ENCODE measurements around the gene PXMP2. TPM values are rescaled to one million over a fixed set of nuclear protein-coding genes. Genes with fewer than 3 reads are reported as not detected.
A peak's percentile ranks its signal among the peaks of the same experiment; 100 is the strongest.

PXMP2 gene
- polyA plus RNA-seq (2013, experiment 1 of 2) = 23.4 TPM
- polyA plus RNA-seq (2013, experiment 2 of 2) = 20.8 TPM

DNA sequence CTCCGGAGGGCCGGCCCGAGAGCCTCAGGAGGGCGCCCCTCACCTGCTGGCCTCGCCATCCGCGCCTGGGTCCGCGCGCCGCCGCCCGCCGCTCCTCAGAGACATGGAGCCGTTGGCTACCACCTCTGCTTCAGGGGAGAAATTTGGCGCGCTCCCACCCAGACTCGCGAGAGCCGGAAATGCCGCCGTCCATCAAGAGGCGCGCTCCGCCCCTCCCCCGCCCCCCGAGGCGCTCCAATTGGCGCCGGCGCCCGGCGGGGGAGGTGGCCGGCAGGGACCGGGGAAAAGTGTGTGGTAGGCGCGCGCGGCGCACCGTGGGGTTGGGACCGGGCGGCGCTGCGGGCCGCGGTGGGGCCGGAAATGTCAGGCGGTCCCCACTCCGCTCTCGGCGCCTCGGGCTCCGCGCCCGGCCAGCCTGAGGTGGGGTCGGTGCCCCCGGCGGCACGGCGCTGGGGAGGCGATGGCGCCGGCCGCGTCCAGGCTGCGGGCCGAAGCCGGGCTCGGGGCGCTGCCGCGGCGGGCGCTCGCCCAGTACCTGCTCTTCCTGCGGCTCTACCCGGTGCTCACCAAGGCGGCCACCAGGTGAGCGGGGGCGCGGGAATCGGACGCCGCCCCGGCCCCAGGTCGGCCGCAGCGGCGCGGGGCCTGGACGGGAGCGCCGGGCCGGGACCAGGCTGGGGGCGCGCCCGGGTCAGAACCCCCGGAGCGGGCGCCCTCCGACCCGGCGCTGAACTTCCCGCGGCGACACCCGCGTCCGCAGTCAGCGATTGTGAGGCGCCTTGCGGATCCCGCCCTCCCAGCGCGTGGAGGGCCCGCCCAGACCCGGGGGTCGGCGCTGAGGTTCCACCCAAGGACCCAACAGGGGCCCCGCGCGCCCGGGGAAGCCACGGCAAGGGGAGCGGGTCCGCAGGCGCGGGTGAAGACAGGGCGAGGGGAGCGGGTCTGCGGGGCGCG, at the start of gene PXMP2, which contains the start of gene POLE:
Gene PXMP2, plus strand, starts transcription at position 377 of the 954 bp plus-strand sequence. Its CDS starts 84 bp downstream, at position 461.
Gene POLE, minus strand, starts transcription at position 132 of the 954 bp plus-strand sequence. Its CDS starts 27 bp downstream, at position 105.
- Histone ChIP-seq H2BK120ac (ENCODE audit: low read depth, low read length) (peak within 1 kb of the TSS; percentile 35), H2BK15ac (replicated peaks; ENCODE audit: low read depth) (no peak within 1 kb of the TSS), H3K4ac (ENCODE audit: low read depth, low read length) (peak within 1 kb of the TSS; percentile 98), H3K56ac (ENCODE audit: low read length) (peak within 1 kb of the TSS; percentile 92), H2BK5ac (ENCODE audit: low read length) (peak within 1 kb of the TSS; percentile 11), H4K5ac (ENCODE audit: low read length) (no peak within 1 kb of the TSS), H4K8ac (ENCODE audit: low read depth, low read length) (peak within 1 kb of the TSS; percentile 60), H3K18ac (ENCODE audit: low read length) (peak within 1 kb of the TSS; percentile 99), H2AK5ac (ENCODE audit: low read length) (no peak within 1 kb of the TSS), H3K9ac (ENCODE audit: low read length) (peak within 1 kb of the TSS; percentile 84), H3K79me2 (ENCODE audit: control insufficient read depth, insufficient read depth, low read length) (peaks cover 35% of the 10 kb centered on the region), H3K4me1 (ENCODE audit: control insufficient read depth, low read depth, low read length) (peaks cover 2% of the 10 kb centered on the region), H3K23ac (ENCODE audit: low read length) (peak within 1 kb of the TSS; percentile 89), H3K27me3 (ENCODE audit: insufficient read depth, low read length, poor library complexity) (no peaks in the 10 kb centered on the region), H3K27ac (ENCODE audit: low read depth, low read length) (peak within 1 kb of the TSS; percentile 93), H3K4me2 (ENCODE audit: low read length) (no peak within 1 kb of the TSS), H3K36me3 (ENCODE audit: control insufficient read depth, insufficient read depth, low read length) (no peaks in the 10 kb centered on the region), H3K79me1 (ENCODE audit: low read length) (peaks cover 12% of the 10 kb centered on the region), H3K4me3 (ENCODE audit: low read length) (peak within 1 kb of the TSS; percentile 60)
- no CpG with 5 or more reads among the region's 134 CpGs for WGBS (ENCODE audit: extremely low coverage, insufficient coverage, low lambda C conversion rate)
- DNase-seq = peak; percentile 98

DNA sequence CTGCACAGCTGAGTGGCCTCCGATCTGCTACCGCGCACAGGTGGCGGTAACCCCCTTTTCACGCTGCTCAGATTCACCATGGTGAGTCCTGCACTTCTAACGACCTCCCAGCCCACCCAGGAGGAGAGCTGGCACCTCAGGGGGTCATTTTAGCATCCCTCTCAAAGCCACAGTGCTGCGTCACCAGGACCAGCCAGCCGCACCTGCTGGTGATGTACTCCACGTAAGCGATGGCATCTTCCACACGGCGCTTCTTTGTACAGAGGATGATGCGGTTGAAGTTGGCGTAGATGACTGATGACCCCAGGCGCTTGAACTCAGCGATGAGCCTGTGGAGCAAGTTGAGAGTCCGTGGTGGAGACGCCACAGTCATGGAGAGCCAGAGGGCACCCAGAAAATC, 49.6 kb upstream of the PXMP2 start:
- no peak overlapping the region for H2AK5ac ChIP-seq (ENCODE audit: low read length)
- H3K56ac ChIP-seq (ENCODE audit: low read length) = no peak overlapping the region
- no peak overlapping the region for H3K4me2 ChIP-seq (ENCODE audit: low read length)
- DNase-seq = no peak
- H3K23ac ChIP-seq (ENCODE audit: low read length) = no peak overlapping the region
- no peak overlapping the region for H3K18ac ChIP-seq (ENCODE audit: low read length)
- no CpG with 5 or more reads among the region's 18 CpGs for WGBS (ENCODE audit: extremely low coverage, insufficient coverage, low lambda C conversion rate)
- no peaks in the 10 kb centered on the region for H3K27me3 ChIP-seq (ENCODE audit: insufficient read depth, low read length, poor library complexity)
- H3K79me2 ChIP-seq (ENCODE audit: control insufficient read depth, insufficient read depth, low read length) = no peaks in the 10 kb centered on the region
- no peak overlapping the region for H3K4me3 ChIP-seq (ENCODE audit: low read length)
- no peak overlapping the region for H4K5ac ChIP-seq (ENCODE audit: low read length)
- no peak overlapping the region for H2BK120ac ChIP-seq (ENCODE audit: low read depth, low read length)
- no peak overlapping the region for H3K4ac ChIP-seq (ENCODE audit: low read depth, low read length)
- H3K9ac ChIP-seq (ENCODE audit: low read length) = no peak overlapping the region
- no peak overlapping the region for H3K27ac ChIP-seq (ENCODE audit: low read depth, low read length)
- H3K36me3 ChIP-seq (ENCODE audit: control insufficient read depth, insufficient read depth, low read length) = peaks cover 57% of the 10 kb centered on the region
- H2BK15ac ChIP-seq (replicated peaks; ENCODE audit: low read depth) = no peak overlapping the region
- no peak overlapping the region for H4K8ac ChIP-seq (ENCODE audit: low read depth, low read length)
- H2BK5ac ChIP-seq (ENCODE audit: low read length) = no peak overlapping the region
- H3K79me1 ChIP-seq (ENCODE audit: low read length) = peaks cover 4% of the 10 kb centered on the region
- H3K4me1 ChIP-seq (ENCODE audit: control insufficient read depth, low read depth, low read length) = no peaks in the 10 kb centered on the region

DNA sequence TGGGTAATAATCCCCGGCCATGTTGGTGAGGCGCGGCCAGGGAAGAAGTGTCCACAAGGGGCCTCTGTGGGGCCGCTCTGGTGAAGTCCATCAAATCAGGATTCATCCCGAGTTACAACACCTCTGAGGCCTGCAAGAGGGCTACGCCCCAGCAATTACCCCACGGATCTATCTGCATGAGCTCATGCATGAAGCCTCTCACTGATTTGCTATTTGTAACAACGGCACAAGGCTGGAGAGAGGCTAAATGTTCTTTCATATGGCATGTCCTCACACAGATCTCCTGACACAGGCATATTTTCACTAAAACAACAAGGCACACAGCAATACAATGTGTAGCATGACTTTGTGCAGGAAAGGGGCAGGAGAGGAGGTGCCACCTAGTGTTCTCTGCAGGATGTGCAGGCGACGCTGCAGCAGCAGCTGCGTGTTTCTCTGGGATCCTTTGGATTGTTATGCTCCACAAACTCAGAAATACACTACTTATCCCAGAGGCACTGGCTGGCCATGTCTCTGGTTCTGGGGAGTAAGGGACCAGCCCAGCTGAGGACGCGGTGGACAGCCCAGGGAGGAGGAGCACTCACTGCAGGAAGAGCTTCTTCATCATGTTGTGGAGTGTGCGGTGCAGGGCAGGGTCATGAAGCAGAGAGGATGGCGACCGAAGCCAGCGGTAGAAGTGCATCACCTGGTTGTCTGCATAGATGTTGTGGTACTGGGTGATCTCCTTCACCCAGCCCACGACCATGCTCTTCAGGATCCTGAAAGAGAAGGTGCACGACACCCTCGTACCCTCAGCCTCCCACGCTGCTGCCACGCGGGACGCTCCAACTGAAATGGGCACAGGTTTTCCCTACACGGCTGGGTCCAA, 48.6 kb upstream of the PXMP2 start:
- no peaks in the 10 kb centered on the region for H3K27me3 ChIP-seq (ENCODE audit: insufficient read depth, low read length, poor library complexity)
- no peaks in the 10 kb centered on the region for H3K4me1 ChIP-seq (ENCODE audit: control insufficient read depth, low read depth, low read length)
- no peaks in the 10 kb centered on the region for H3K79me2 ChIP-seq (ENCODE audit: control insufficient read depth, insufficient read depth, low read length)
- no peak overlapping the region for H4K5ac ChIP-seq (ENCODE audit: low read length)
- WGBS (ENCODE audit: extremely low coverage, insufficient coverage, low lambda C conversion rate) = no CpG with 5 or more reads among the region's 25 CpGs
- peaks cover 63% of the 10 kb centered on the region for H3K36me3 ChIP-seq (ENCODE audit: control insufficient read depth, insufficient read depth, low read length)
- no peak overlapping the region for H3K4me2 ChIP-seq (ENCODE audit: low read length)
- no peak overlapping the region for H2BK15ac ChIP-seq (replicated peaks; ENCODE audit: low read depth)
- H3K4me3 ChIP-seq (ENCODE audit: low read length) = no peak overlapping the region
- H2BK120ac ChIP-seq (ENCODE audit: low read depth, low read length) = no peak overlapping the region
- no peak overlapping the region for H3K27ac ChIP-seq (ENCODE audit: low read depth, low read length)
- DNase-seq = peak; percentile 50
- H3K56ac ChIP-seq (ENCODE audit: low read length) = no peak overlapping the region
- no peak overlapping the region for H3K9ac ChIP-seq (ENCODE audit: low read length)
- no peak overlapping the region for H3K4ac ChIP-seq (ENCODE audit: low read depth, low read length)
- H3K18ac ChIP-seq (ENCODE audit: low read length) = no peak overlapping the region
- no peak overlapping the region for H3K23ac ChIP-seq (ENCODE audit: low read length)
- no peak overlapping the region for H2AK5ac ChIP-seq (ENCODE audit: low read length)
- peaks cover 4% of the 10 kb centered on the region for H3K79me1 ChIP-seq (ENCODE audit: low read length)
- H2BK5ac ChIP-seq (ENCODE audit: low read length) = no peak overlapping the region
- H4K8ac ChIP-seq (ENCODE audit: low read depth, low read length) = no peak overlapping the region

DNA sequence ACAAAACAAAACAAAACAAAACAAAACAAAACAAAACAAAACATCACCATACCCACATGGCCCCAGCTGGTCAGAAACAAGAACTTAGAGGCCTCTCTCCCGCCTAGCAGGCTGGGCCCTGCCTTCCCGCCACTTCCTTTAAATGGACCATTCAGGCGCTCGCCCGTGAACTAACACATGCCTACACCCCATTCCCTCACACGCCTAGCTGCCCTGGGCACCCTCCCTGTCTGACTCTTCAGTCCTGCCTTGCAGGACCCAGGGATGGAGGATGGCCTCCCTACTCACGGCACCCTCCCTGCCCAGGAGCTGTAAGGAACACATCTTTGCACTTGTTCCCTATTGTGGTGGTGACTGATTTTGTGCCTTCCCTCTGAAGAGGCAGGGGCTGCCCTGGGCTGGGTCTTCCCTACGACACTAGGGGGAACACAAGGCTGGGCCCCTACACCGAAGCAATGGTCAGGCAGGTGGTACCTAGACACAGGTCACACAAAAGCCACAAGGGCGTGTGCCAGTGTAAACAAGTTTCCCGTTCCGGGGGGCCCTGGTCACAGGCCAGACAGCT, 47.3 kb upstream of the PXMP2 start:
- no peak overlapping the region for H3K27ac ChIP-seq (ENCODE audit: low read depth, low read length)
- H4K8ac ChIP-seq (ENCODE audit: low read depth, low read length) = no peak overlapping the region
- no peak overlapping the region for H2BK120ac ChIP-seq (ENCODE audit: low read depth, low read length)
- peaks cover 4% of the 10 kb centered on the region for H3K79me1 ChIP-seq (ENCODE audit: low read length)
- no peak overlapping the region for H4K5ac ChIP-seq (ENCODE audit: low read length)
- H3K9ac ChIP-seq (ENCODE audit: low read length) = no peak overlapping the region
- no peak overlapping the region for H3K18ac ChIP-seq (ENCODE audit: low read length)
- no peaks in the 10 kb centered on the region for H3K79me2 ChIP-seq (ENCODE audit: control insufficient read depth, insufficient read depth, low read length)
- H3K27me3 ChIP-seq (ENCODE audit: insufficient read depth, low read length, poor library complexity) = no peaks in the 10 kb centered on the region
- DNase-seq = no peak
- H3K4me1 ChIP-seq (ENCODE audit: control insufficient read depth, low read depth, low read length) = no peaks in the 10 kb centered on the region
- no peak overlapping the region for H3K4ac ChIP-seq (ENCODE audit: low read depth, low read length)
- peaks cover 59% of the 10 kb centered on the region for H3K36me3 ChIP-seq (ENCODE audit: control insufficient read depth, insufficient read depth, low read length)
- no peak overlapping the region for H2BK15ac ChIP-seq (replicated peaks; ENCODE audit: low read depth)
- H2BK5ac ChIP-seq (ENCODE audit: low read length) = no peak overlapping the region
- no peak overlapping the region for H2AK5ac ChIP-seq (ENCODE audit: low read length)
- no peak overlapping the region for H3K4me3 ChIP-seq (ENCODE audit: low read length)
- no peak overlapping the region for H3K4me2 ChIP-seq (ENCODE audit: low read length)
- whole genome bisulfite sequencing (ENCODE audit: extremely low coverage, insufficient coverage, low lambda C conversion rate) = no CpG with 5 or more reads among the region's 12 CpGs
- H3K56ac ChIP-seq (ENCODE audit: low read length) = no peak overlapping the region
- no peak overlapping the region for H3K23ac ChIP-seq (ENCODE audit: low read length)

DNA sequence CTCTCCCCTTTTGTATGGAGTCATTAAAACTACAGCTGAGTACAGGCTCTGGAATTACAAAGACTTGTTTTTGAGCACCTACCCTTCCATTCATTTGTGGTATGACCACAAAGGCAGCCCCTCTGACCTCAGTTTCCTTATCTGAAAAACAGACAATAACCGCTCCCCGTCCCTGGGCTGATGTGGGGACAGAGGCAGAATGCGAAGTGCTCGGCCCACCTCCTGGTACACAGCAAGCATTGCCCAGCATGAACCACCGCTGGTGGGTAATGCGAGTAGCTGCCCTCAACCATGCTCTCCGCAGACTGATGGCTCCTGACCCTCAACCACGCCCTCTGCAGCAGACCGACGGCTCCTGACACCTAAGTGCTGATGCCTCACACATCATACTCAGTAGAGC, 46.5 kb upstream of the PXMP2 start:
- H3K56ac ChIP-seq (ENCODE audit: low read length) = no peak overlapping the region
- no peaks in the 10 kb centered on the region for H3K27me3 ChIP-seq (ENCODE audit: insufficient read depth, low read length, poor library complexity)
- H3K9ac ChIP-seq (ENCODE audit: low read length) = no peak overlapping the region
- no CpG with 5 or more reads among the region's 10 CpGs for WGBS (ENCODE audit: extremely low coverage, insufficient coverage, low lambda C conversion rate)
- H3K4me2 ChIP-seq (ENCODE audit: low read length) = no peak overlapping the region
- no peak overlapping the region for H3K18ac ChIP-seq (ENCODE audit: low read length)
- no peak overlapping the region for H3K27ac ChIP-seq (ENCODE audit: low read depth, low read length)
- H3K4me3 ChIP-seq (ENCODE audit: low read length) = no peak overlapping the region
- H4K8ac ChIP-seq (ENCODE audit: low read depth, low read length) = no peak overlapping the region
- no peak for DNase-seq
- H3K4me1 ChIP-seq (ENCODE audit: control insufficient read depth, low read depth, low read length) = no peaks in the 10 kb centered on the region
- H4K5ac ChIP-seq (ENCODE audit: low read length) = no peak overlapping the region
- no peak overlapping the region for H3K4ac ChIP-seq (ENCODE audit: low read depth, low read length)
- no peak overlapping the region for H2AK5ac ChIP-seq (ENCODE audit: low read length)
- no peak overlapping the region for H2BK15ac ChIP-seq (replicated peaks; ENCODE audit: low read depth)
- no peak overlapping the region for H3K23ac ChIP-seq (ENCODE audit: low read length)
- H2BK5ac ChIP-seq (ENCODE audit: low read length) = no peak overlapping the region
- no peaks in the 10 kb centered on the region for H3K79me2 ChIP-seq (ENCODE audit: control insufficient read depth, insufficient read depth, low read length)
- no peak overlapping the region for H2BK120ac ChIP-seq (ENCODE audit: low read depth, low read length)
- H3K36me3 ChIP-seq (ENCODE audit: control insufficient read depth, insufficient read depth, low read length) = peaks cover 53% of the 10 kb centered on the region
- H3K79me1 ChIP-seq (ENCODE audit: low read length) = no peaks in the 10 kb centered on the region

Measured in mesendoderm (in vitro differentiated cells).